ENCODE data around the gene CAMSAP2.

- no peak for TF ChIP-seq CTCF (IDR thresholded peaks at IDR 0.05; ENCODE audit: insufficient read depth, low read length, poor library complexity, severe bottlenecking)
- TF ChIP-seq EZH2phosphoT487 (conservative IDR thresholded peaks at IDR 0.05; ENCODE audit: low read length): no peak
These were observed 45.9 kb downstream of the CAMSAP2 start for GRCh38 chr1:200784576-200784975.

Measured in SU-DHL-6 (cell line).